Activated B cell treated with CpG ODN at 0.5 μM for 24 hours (primary cell): Measurements from ENCODE around the gene CNNM4. TPM values are rescaled to one million over a fixed set of nuclear protein-coding genes. Genes with fewer than 3 reads are reported as not detected.

ENCODE experiments used
- ATAC-seq: fragments of 200-7000 bp; cut with Tn5 transposase; one replicate; pipeline ENCODE4 v1.10.0; 2021; ENCODE audit warnings: low read depth, mild to moderate bottlenecking, moderate library complexity
- CTCF ChIA-PET: fragments of 350-600 bp; sonication (Branson Sonifier 250); formaldehyde crosslinking; loops from one replicate; lab custom pipeline; 2021; ENCODE audit warnings: antibody characterized with exemption; lab: Charles Lee
- POLR2A ChIA-PET: fragments of 350-600 bp; sonication (Branson Sonifier 250); formaldehyde crosslinking; loops from one replicate; lab custom pipeline; 2021; ENCODE audit warnings: antibody characterized with exemption; lab: Charles Lee
- DNase-seq: peaks from one replicate; pipeline ENCODE4 v3.0.0; 2022
- H3K27ac Mint-ChIP-seq: one replicate; pipeline ENCODE4 v1.8.0; 2020; ENCODE audit warnings: mixed read lengths
- H3K27me3 Mint-ChIP-seq: one replicate; pipeline ENCODE4 v1.8.0; 2021; ENCODE audit warnings: mixed read lengths
- H3K36me3 Mint-ChIP-seq: one replicate; pipeline ENCODE4 v1.8.0; 2021; ENCODE audit warnings: low read depth, mixed read lengths
- H3K4me1 Mint-ChIP-seq: one replicate; pipeline ENCODE4 v1.8.0; 2021; ENCODE audit warnings: mixed read lengths
- H3K4me3 Mint-ChIP-seq: one replicate; pipeline ENCODE4 v1.8.0; 2020; ENCODE audit warnings: mild to moderate bottlenecking, mixed read lengths
- H3K9me3 Mint-ChIP-seq: one replicate; pipeline ENCODE4 v1.8.0; 2020; ENCODE audit warnings: mixed read lengths
- intact Hi-C: fragments of 100-400 bp; cut with micrococcal nuclease; formaldehyde crosslinking; loops from one replicate; pipeline ENCODE4 v1.15.1; 2024
- total RNA-seq: library from RNA; stranded (reverse); gene quantifications from 2 replicates; pipeline ENCODE4 v1.2.3, GENCODE V29; 2022
- TF ChIP-seq, protein P1 (sequence below): fragments of 200-600 bp; IDR thresholded peaks from one replicate; pipeline ENCODE4 v1.8.0; 2022; ENCODE audit warnings: antibody characterized with exemption, mild to moderate bottlenecking

Gene CNNM4
- total RNA-seq, 1 donor from 2014 or later, result 10.0 TPM

- H3K27me3 Mint-ChIP-seq, result no peaks in the 10 kb centered on the region
- intact Hi-C loops, result no loop called here
- H3K27ac Mint-ChIP-seq, result no peak overlapping the region
- DNase-seq (no peak), ATAC-seq (no peak)
- TF ChIP-seq, protein P1, sequence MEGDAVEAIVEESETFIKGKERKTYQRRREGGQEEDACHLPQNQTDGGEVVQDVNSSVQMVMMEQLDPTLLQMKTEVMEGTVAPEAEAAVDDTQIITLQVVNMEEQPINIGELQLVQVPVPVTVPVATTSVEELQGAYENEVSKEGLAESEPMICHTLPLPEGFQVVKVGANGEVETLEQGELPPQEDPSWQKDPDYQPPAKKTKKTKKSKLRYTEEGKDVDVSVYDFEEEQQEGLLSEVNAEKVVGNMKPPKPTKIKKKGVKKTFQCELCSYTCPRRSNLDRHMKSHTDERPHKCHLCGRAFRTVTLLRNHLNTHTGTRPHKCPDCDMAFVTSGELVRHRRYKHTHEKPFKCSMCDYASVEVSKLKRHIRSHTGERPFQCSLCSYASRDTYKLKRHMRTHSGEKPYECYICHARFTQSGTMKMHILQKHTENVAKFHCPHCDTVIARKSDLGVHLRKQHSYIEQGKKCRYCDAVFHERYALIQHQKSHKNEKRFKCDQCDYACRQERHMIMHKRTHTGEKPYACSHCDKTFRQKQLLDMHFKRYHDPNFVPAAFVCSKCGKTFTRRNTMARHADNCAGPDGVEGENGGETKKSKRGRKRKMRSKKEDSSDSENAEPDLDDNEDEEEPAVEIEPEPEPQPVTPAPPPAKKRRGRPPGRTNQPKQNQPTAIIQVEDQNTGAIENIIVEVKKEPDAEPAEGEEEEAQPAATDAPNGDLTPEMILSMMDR, result no peak
- no peaks in the 10 kb centered on the region for H3K9me3 Mint-ChIP-seq
- ChIA-PET CTCF (no interaction called here), POLR2A (interaction anchor here (0.7 kb wide), 1 partner anchor 12 kb away, joined by 4 read pairs; no protein-coding TSS in a partner anchor)
- H3K4me1 Mint-ChIP-seq, result peaks cover 11% of the 10 kb centered on the region
- no peak overlapping the region for H3K4me3 Mint-ChIP-seq
- H3K36me3 Mint-ChIP-seq, result peaks cover 87% of the 10 kb centered on the region
These were observed 69.4 kb downstream of the CNNM4 start for GRCh38 chr2:96830044-96830562.

DNA sequence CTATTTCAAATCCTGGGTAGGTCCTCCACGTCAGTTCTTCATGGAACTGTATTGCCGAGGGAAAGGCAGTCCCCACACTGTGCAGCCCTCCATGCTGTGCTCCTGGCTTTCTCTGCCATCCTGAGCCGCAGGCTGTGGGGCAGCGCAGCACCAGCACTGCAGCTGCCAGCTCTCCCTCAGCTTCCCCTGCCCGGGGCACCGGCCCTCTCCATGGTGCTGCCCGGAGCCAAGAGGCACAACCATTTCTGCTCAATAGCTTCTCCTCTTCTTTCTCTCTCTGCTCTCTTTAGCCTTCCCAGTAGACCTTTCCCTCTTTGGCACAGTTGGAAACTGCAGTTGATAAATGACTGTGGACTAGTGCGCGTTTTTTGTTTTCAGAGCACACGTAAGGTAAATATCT is 71.0 kb downstream of the CNNM4 start:
- Mint-ChIP-seq H3K27me3 (no peaks in the 10 kb centered on the region), H3K36me3 (peaks cover 81% of the 10 kb centered on the region), H3K9me3 (no peaks in the 10 kb centered on the region), H3K4me1 (peaks cover 11% of the 10 kb centered on the region), H3K4me3 (no peak overlapping the region), H3K27ac (no peak overlapping the region)
- DNase-seq (no peak), ATAC-seq (no peak)
- POLR2A ChIA-PET, result no interaction called here
- intact Hi-C loops, result no loop called here
- CTCF ChIA-PET, result no interaction called here
- TF ChIP-seq, protein P1, result no peak

GRCh38 chr2:96832408-96832753 is 71.7 kb downstream of the CNNM4 start:
- Mint-ChIP-seq H3K4me3 (no peak overlapping the region), H3K27ac (no peak overlapping the region), H3K36me3 (peaks cover 76% of the 10 kb centered on the region), H3K4me1 (peaks cover 11% of the 10 kb centered on the region), H3K9me3 (no peaks in the 10 kb centered on the region), H3K27me3 (no peaks in the 10 kb centered on the region)
- TF ChIP-seq, protein P1, result no peak
- intact Hi-C loops, result no loop called here
- ChIA-PET CTCF (no interaction called here), POLR2A (no interaction called here)
- no peak for ATAC-seq
- no peak for DNase-seq

GRCh38 chr2:96832754-96833507 is 72.2 kb downstream of the CNNM4 start:
- ChIA-PET CTCF (interaction anchor here (0.7 kb wide), 1 partner anchor 57 kb away, joined by 3 read pairs; no protein-coding TSS in a partner anchor), POLR2A (no interaction called here)
- Mint-ChIP-seq H3K4me3 (no peak overlapping the region), H3K9me3 (no peaks in the 10 kb centered on the region), H3K27me3 (no peaks in the 10 kb centered on the region), H3K4me1 (peaks cover 11% of the 10 kb centered on the region), H3K36me3 (peaks cover 71% of the 10 kb centered on the region), H3K27ac (peak overlapping the region; percentile 50)
- TF ChIP-seq, protein P1, result no peak
- ATAC-seq (peak; percentile 37), DNase-seq (no peak)
- intact Hi-C loops, result no loop called here

DNA sequence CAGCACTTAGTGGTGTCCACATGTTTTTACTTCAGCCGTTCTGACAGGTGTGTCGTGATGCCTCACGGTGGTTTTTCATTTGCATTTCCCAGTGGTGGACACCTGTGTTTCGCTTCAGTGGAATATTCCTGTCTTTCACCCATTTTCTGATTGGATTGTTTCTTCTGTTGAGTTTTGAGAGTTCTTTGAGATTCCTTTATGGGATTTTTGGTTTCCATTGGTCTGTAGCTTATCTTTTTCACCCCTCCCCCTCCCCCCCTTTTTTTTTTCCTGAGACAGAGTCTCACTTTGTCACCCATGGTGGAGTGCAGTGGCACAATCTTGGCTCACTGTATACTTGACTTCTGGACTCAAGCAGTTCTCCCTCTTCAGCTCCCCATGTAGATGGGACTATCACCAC is 75.1 kb downstream of the CNNM4 start:
- ChIA-PET POLR2A (interaction anchor here (0.6 kb wide), 1 partner anchor 62 kb away, joined by 4 read pairs; no protein-coding TSS in a partner anchor), CTCF (no interaction called here)
- DNase-seq, result no peak
- TF ChIP-seq, protein P1, result no peak
- intact Hi-C loops, result no loop called here
- no peaks in the 10 kb centered on the region for H3K9me3 Mint-ChIP-seq
- no peak overlapping the region for H3K4me3 Mint-ChIP-seq
- peaks cover 43% of the 10 kb centered on the region for H3K36me3 Mint-ChIP-seq
- ATAC-seq, result no peak
- peaks cover 25% of the 10 kb centered on the region for H3K4me1 Mint-ChIP-seq
- no peaks in the 10 kb centered on the region for H3K27me3 Mint-ChIP-seq
- H3K27ac Mint-ChIP-seq, result no peak overlapping the region
